IMR-90 (cell line): ENCODE data around the gene TGFA. TPM values are rescaled to one million over a fixed set of nuclear protein-coding genes. Genes with fewer than 3 reads are reported as not detected.

ENCODE experiments used
- ATAC-seq: fragments of 200-7000 bp; cut with Tn5 transposase; 2 replicates; pipeline ENCODE4 v1.9.1; 2020; ENCODE audit warnings: low read depth, mild to moderate bottlenecking, moderate library complexity
- BruUV-seq: library from RNA; stranded (reverse); fragments of 400-500 nt; replicated peaks from 2 replicates; lab custom pipeline; 2021; lab: Mats Ljungman, UMichigan
- CTCF ChIA-PET: fragments of 300-600 bp; formaldehyde crosslinking; extraction: SDS; loops from one replicate; lab custom pipeline; 2021; ENCODE audit warnings: antibody characterized with exemption; lab: Yijun Ruan, JAX
- POLR2A ChIA-PET: fragments of 300-600 bp; sonication (Branson Sonifier 250); formaldehyde crosslinking; loops from one replicate; lab custom pipeline; 2022; ENCODE audit warnings: antibody characterized with exemption; ENCODE audit not compliant: unreplicated experiment; lab: Charles Lee
- DNase-seq: peaks from one replicate; pipeline ENCODE4 v3.0.0; 2013
- H2AFZ ChIP-seq: replicated peaks from 2 replicates; pipeline ENCODE3; 2013; ENCODE audit warnings: low read length, mild to moderate bottlenecking; ENCODE audit not compliant: poor library complexity
- H2AK5ac ChIP-seq: 2 replicates; pipeline ENCODE4 v1.6.1; 2013; ENCODE audit warnings: low read depth, low read length, inconsistent platforms
- H2AK9ac ChIP-seq: replicated peaks from 2 replicates; pipeline ENCODE3; 2013; ENCODE audit warnings: mild to moderate bottlenecking, low read depth, low read length, moderate library complexity; ENCODE audit not compliant: poor library complexity
- H2BK120ac ChIP-seq: 2 replicates; pipeline ENCODE4 v1.6.1; 2013; ENCODE audit warnings: low read depth, low read length, inconsistent platforms
- H2BK15ac ChIP-seq: 3 replicates; pipeline ENCODE4 v1.6.1; 2013; ENCODE audit warnings: low read depth, low read length, inconsistent platforms
- H2BK20ac ChIP-seq: 2 replicates; pipeline ENCODE4 v1.6.1; 2013; ENCODE audit warnings: low read depth, mild to moderate bottlenecking, inconsistent platforms, low read length, moderate library complexity
- H2BK5ac ChIP-seq: 2 replicates; pipeline ENCODE4 v1.6.1; 2013; ENCODE audit warnings: mild to moderate bottlenecking, low read depth, low read length, inconsistent platforms; ENCODE audit not compliant: poor library complexity, severe bottlenecking
- H3K14ac ChIP-seq: replicated peaks from 2 replicates; pipeline ENCODE4 v1.6.1; 2013; ENCODE audit warnings: low read depth, low read length, inconsistent platforms
- H3K18ac ChIP-seq: 2 replicates; pipeline ENCODE4 v1.6.1; 2013; ENCODE audit warnings: low read depth, low read length, control low read depth
- H3K23ac ChIP-seq: 2 replicates; pipeline ENCODE4 v1.6.1; 2013; ENCODE audit warnings: low read depth, low read length, inconsistent platforms
- H3K27ac ChIP-seq: 2 replicates; pipeline ENCODE4 v1.5.1; 2013; ENCODE audit warnings: mild to moderate bottlenecking, control low read depth, low read length; ENCODE audit not compliant: insufficient read depth
- H3K27me3 ChIP-seq: 2 replicates; pipeline ENCODE4 v1.6.1; 2013; ENCODE audit warnings: low read length; ENCODE audit not compliant: control insufficient read depth, insufficient read depth
- H3K36me3 ChIP-seq: 2 replicates; pipeline ENCODE4 v1.6.1; 2013; ENCODE audit warnings: low read length, mixed read lengths; ENCODE audit not compliant: control insufficient read depth, insufficient read depth
- H3K4ac ChIP-seq: 2 replicates; pipeline ENCODE4 v1.6.1; 2013; ENCODE audit warnings: low read depth, low read length, inconsistent platforms
- H3K4me1 ChIP-seq: 2 replicates; pipeline ENCODE4 v1.6.1; 2013; ENCODE audit warnings: low read length, mixed read lengths; ENCODE audit not compliant: control insufficient read depth, insufficient read depth
- H3K4me2 ChIP-seq: 2 replicates; pipeline ENCODE4 v1.6.1; 2013; ENCODE audit warnings: low read depth, mild to moderate bottlenecking, control low read depth, low read length, moderate library complexity
- H3K4me3 ChIP-seq: 2 replicates; pipeline ENCODE4 v1.5.1; 2013; ENCODE audit warnings: low read depth, mild to moderate bottlenecking, control low read depth, low read length, moderate library complexity; ENCODE audit not compliant: insufficient read depth
- H3K56ac ChIP-seq: 2 replicates; pipeline ENCODE4 v1.6.1; 2013; ENCODE audit warnings: low read length, inconsistent platforms; ENCODE audit not compliant: insufficient read depth; ENCODE audit errors: extremely low read depth
- H3K79me1 ChIP-seq, 2 experiments: 2 replicates each; pipeline ENCODE4 v1.6.1; 2013; ENCODE audit warnings: low read length in 2 of 2, inconsistent platforms in 1 of 2, low read depth in 1 of 2
- H3K9ac ChIP-seq: 2 replicates; pipeline ENCODE4 v1.6.1; 2013; ENCODE audit warnings: low read depth, low read length, control low read depth
- H3K9me1 ChIP-seq: 2 replicates; pipeline ENCODE4 v1.6.1; 2013; ENCODE audit warnings: low read length, inconsistent platforms; ENCODE audit not compliant: insufficient read depth
- H3K9me3 ChIP-seq: 2 replicates; pipeline ENCODE4 v1.6.1; 2013; ENCODE audit warnings: low read length; ENCODE audit not compliant: control insufficient read depth, insufficient read depth
- H4K20me1 ChIP-seq: 2 replicates; pipeline ENCODE4 v1.6.1; 2013; ENCODE audit warnings: low read length, inconsistent platforms; ENCODE audit not compliant: insufficient read depth
- H4K5ac ChIP-seq: 2 replicates; pipeline ENCODE4 v1.6.1; 2013; ENCODE audit warnings: mild to moderate bottlenecking, low read depth, low read length, control low read depth
- H4K8ac ChIP-seq, 2 experiments: 2 replicates each; pipeline ENCODE4 v1.6.1; 2013; ENCODE audit warnings: low read depth in 2 of 2, low read length in 2 of 2, control low read depth in 1 of 2, inconsistent platforms in 1 of 2
- H4K91ac ChIP-seq: 2 replicates; pipeline ENCODE4 v1.6.1; 2013; ENCODE audit warnings: low read depth, low read length, inconsistent platforms; ENCODE audit not compliant: insufficient read depth
- BHLHE40 ChIP-seq: fragments of 150-350 bp; IDR thresholded peaks from 2 replicates; pipeline ENCODE4 v1.6.1; 2016; ENCODE audit warnings: mild to moderate bottlenecking, low read depth, low read length
- CEBPB ChIP-seq: IDR thresholded peaks from 2 replicates; pipeline ENCODE4 v1.6.1; 2012; ENCODE audit warnings: low read depth, low read length, improper control_type of control experiment
- CHD1 ChIP-seq: IDR thresholded peaks from 2 replicates; pipeline ENCODE4 v1.6.1; 2012; ENCODE audit warnings: low read depth, low read length, improper control_type of control experiment
- CTCF ChIP-seq: conservative IDR thresholded peaks from 2 replicates; pipeline ENCODE4 v1.5.1; 2012; ENCODE audit warnings: mild to moderate bottlenecking, low read depth, low read length, improper control_type of control experiment
- ELK1 ChIP-seq: fragments of 150-350 bp; IDR thresholded peaks from 2 replicates; pipeline ENCODE4 v1.6.1; 2016; ENCODE audit warnings: low read depth, mild to moderate bottlenecking, low read length, moderate library complexity, borderline replicate concordance
- FOS ChIP-seq: fragments of 150-350 bp; IDR thresholded peaks from 2 replicates; pipeline ENCODE4 v1.6.1; 2016; ENCODE audit warnings: low read depth, low read length
- MAFK ChIP-seq: IDR thresholded peaks from 2 replicates; pipeline ENCODE4 v1.6.1; 2012; ENCODE audit warnings: low read depth, low read length, improper control_type of control experiment
- MAZ ChIP-seq: IDR thresholded peaks from 2 replicates; pipeline ENCODE4 v1.6.1; 2012; ENCODE audit warnings: low read depth, mild to moderate bottlenecking, low read length, improper control_type of control experiment, moderate library complexity, borderline replicate concordance
- MXI1 ChIP-seq: IDR thresholded peaks from 2 replicates; pipeline ENCODE4 v1.6.1; 2012; ENCODE audit warnings: low read depth, mild to moderate bottlenecking, low read length, moderate library complexity, borderline replicate concordance
- NFE2L2 ChIP-seq: fragments of 150-350 bp; IDR thresholded peaks from 2 replicates; pipeline ENCODE4 v1.6.1; 2016; ENCODE audit warnings: low read depth, mild to moderate bottlenecking, low read length
- POLR2A ChIP-seq: IDR thresholded peaks from 2 replicates; pipeline ENCODE4 v1.6.1; 2012; ENCODE audit warnings: mild to moderate bottlenecking, low read depth, low read length
- RAD21 ChIP-seq: IDR thresholded peaks from 2 replicates; pipeline ENCODE4 v1.6.1; 2012; ENCODE audit warnings: low read length, improper control_type of control experiment
- RCOR1 ChIP-seq: IDR thresholded peaks from 2 replicates; pipeline ENCODE4 v1.6.1; 2012; ENCODE audit warnings: mild to moderate bottlenecking, low read length, improper control_type of control experiment; ENCODE audit not compliant: insufficient replicate concordance
- RFX5 ChIP-seq: IDR thresholded peaks from 2 replicates; pipeline ENCODE4 v1.8.0; 2012; ENCODE audit warnings: low read depth, mild to moderate bottlenecking, low read length, moderate library complexity
- SMC3 ChIP-seq: fragments of 150-350 bp; IDR thresholded peaks from 2 replicates; pipeline ENCODE4 v1.6.1; 2016; ENCODE audit warnings: low read depth, mild to moderate bottlenecking, antibody characterized with exemption, low read length, moderate library complexity
- USF2 ChIP-seq: fragments of 150-350 bp; IDR thresholded peaks from 2 replicates; pipeline ENCODE4 v1.6.1; 2017; ENCODE audit warnings: mild to moderate bottlenecking, antibody characterized with exemption, low read length, low read depth
- WGBS, 2 experiments: methylation state at CpG; one replicate each; pipeline versions ENCODE4 v1.1.5 to v1.1.7; 2013; ENCODE audit warnings: missing lambda C conversion rate in 2 of 2; ENCODE audit not compliant: insufficient read length in 1 of 2; ENCODE audit errors: extremely low coverage in 2 of 2; 5-methylcytosine and 5-hydroxymethylcytosine counted together
- dilution Hi-C: fragments of 300-500 bp; cut with HindIII; formaldehyde crosslinking; loops from one replicate; pipeline ENCODE4 v1.14.3; 2018; ENCODE audit warnings: low sequenced_read_pairs; ENCODE audit not compliant: unreplicated experiment
- in situ Hi-C: fragments of 300-500 bp; cut with MboI; formaldehyde crosslinking; loops from 3 replicates; pipeline ENCODE4 v1.14.3; 2019; ENCODE audit warnings: low sequenced_read_pairs, inconsistent platforms, mixed read lengths
- intact Hi-C: fragments of 100-400 bp; cut with micrococcal nuclease; formaldehyde crosslinking; loops from 2 replicates; pipeline ENCODE4 v1.10.0; 2022
- polyA plus RNA-seq, 3 experiments: library from polyadenylated mRNA; depleted of rRNA; stranded (reverse); fragments of >200 nt; gene quantifications; 2 replicates each; pipeline ENCODE4 v1.2.3, GENCODE V29; 2012; ENCODE audit warnings: low replicate concordance in 1 of 3
- total RNA-seq: library from RNA; depleted of rRNA; stranded (reverse); fragments of >200 nt; gene quantifications from 2 replicates; pipeline ENCODE4 v1.2.3, GENCODE V29; 2012

Gene TGFA
- total and polyA plus RNA-seq, 2 of the 4 experiments (the other 2 are of a cell fraction): not detected

- CTCF ChIA-PET: no interaction called here
- Histone ChIP-seq H3K9me3 (no peaks in the 10 kb centered on the region), H2BK15ac (no peak overlapping the region), H3K9ac (no peak overlapping the region), H2AK5ac (no peak overlapping the region), H3K4me1 (no peaks in the 10 kb centered on the region), H4K91ac (no peak overlapping the region), H4K5ac (no peak overlapping the region), H3K9me1 (no peaks in the 10 kb centered on the region), H3K27ac (no peak overlapping the region), H2BK5ac (no peak overlapping the region), H3K4ac (no peak overlapping the region), H4K8ac (no peak overlapping the region), H2BK120ac (no peak overlapping the region), H2BK20ac (no peak overlapping the region), H3K79me1 (no peaks in the 10 kb centered on the region), H2AK9ac (no peak overlapping the region), H2AFZ (no peak overlapping the region), H4K20me1 (no peaks in the 10 kb centered on the region), H3K56ac (no peak overlapping the region), H3K18ac (no peak overlapping the region), H3K14ac (no peak overlapping the region), H3K23ac (no peak overlapping the region), H3K4me2 (no peak overlapping the region), H3K4me3 (no peak overlapping the region), H3K27me3 (peaks cover 18% of the 10 kb centered on the region), H3K36me3 (no peaks in the 10 kb centered on the region)
- intact Hi-C loops (no loop called here), in situ Hi-C loops (no loop called here), dilution Hi-C loops (no loop called here)
- TF ChIP-seq CTCF (no peak), FOS (no peak), RAD21 (no peak), MAZ (no peak), CEBPB (no peak), NFE2L2 (no peak), MXI1 (no peak), ELK1 (no peak), SMC3 (no peak), BHLHE40 (no peak), USF2 (no peak), CHD1 (no peak), RFX5 (no peak), POLR2A (no peak), MAFK (no peak), RCOR1 (no peak)
- POLR2A ChIA-PET: no interaction called here
- WGBS, 2 experiments: 20% methylated on average over 3 of the region's 9 CpGs; no CpG with 5 or more reads in 1 of the 2 experiments
- ATAC-seq: no peak
- no TSS peak for BruUV-seq
- DNase-seq: no peak
These were observed 81.3 kb downstream of the TGFA start for GRCh38 chr2:70472221-70472890.
